ENCODE data around the gene SPSB2. TPM values are rescaled to one million over a fixed set of nuclear protein-coding genes. Genes with fewer than 3 reads are reported as not detected.
A peak's percentile ranks its signal among the peaks of the same experiment; 100 is the strongest.

SPSB2 gene
- total and polyA plus RNA-seq, 3 donors from 2014 or later = 11.6 to 22.0 (median 21.3) TPM

DNA sequence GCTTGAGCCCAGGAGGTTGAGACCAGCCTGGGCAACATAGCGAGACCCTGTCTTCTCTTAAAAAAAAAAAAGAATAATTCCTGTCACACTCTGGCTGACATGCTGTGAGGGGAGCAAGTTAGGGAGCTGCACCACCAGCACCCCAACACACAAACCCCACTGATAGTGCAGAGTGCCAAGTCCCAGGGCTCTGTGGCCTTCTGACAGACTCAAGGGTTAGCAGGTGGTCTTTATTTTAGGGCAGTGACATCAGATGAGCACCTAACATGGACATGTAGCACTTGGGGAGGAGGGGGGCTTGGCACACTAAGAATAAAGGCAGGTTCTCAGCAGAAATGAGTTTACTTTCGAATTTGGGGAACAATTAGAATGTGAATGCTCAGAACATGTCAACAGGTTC is 14.3 kb downstream of the SPSB2 start:
- no peak for TF ChIP-seq POLR2A (IDR thresholded peaks at IDR 0.05)
- TF ChIP-seq, protein P1, sequence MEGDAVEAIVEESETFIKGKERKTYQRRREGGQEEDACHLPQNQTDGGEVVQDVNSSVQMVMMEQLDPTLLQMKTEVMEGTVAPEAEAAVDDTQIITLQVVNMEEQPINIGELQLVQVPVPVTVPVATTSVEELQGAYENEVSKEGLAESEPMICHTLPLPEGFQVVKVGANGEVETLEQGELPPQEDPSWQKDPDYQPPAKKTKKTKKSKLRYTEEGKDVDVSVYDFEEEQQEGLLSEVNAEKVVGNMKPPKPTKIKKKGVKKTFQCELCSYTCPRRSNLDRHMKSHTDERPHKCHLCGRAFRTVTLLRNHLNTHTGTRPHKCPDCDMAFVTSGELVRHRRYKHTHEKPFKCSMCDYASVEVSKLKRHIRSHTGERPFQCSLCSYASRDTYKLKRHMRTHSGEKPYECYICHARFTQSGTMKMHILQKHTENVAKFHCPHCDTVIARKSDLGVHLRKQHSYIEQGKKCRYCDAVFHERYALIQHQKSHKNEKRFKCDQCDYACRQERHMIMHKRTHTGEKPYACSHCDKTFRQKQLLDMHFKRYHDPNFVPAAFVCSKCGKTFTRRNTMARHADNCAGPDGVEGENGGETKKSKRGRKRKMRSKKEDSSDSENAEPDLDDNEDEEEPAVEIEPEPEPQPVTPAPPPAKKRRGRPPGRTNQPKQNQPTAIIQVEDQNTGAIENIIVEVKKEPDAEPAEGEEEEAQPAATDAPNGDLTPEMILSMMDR (IDR thresholded peaks at IDR 0.05) = no peak
- no peaks in the 10 kb centered on the region for H3K36me3 ChIP-seq (ENCODE audit: low read depth, missing control alignments)
- H3K4me3 ChIP-seq = no peak overlapping the region
- H3K9me3 ChIP-seq = no peaks in the 10 kb centered on the region
- DNase-seq = no peak
- H3K4me1 ChIP-seq = peaks cover 10% of the 10 kb centered on the region
- no peak overlapping the region for H3K27ac ChIP-seq
- intact Hi-C loops (cut with DNase I; ENCODE audit: low total_unique reads) = no loop called here
- 93 to 98% methylated on average over 2 of the region's 2 CpGs for WGBS, 2 donors
- no peaks in the 10 kb centered on the region for H3K27me3 ChIP-seq

DNA sequence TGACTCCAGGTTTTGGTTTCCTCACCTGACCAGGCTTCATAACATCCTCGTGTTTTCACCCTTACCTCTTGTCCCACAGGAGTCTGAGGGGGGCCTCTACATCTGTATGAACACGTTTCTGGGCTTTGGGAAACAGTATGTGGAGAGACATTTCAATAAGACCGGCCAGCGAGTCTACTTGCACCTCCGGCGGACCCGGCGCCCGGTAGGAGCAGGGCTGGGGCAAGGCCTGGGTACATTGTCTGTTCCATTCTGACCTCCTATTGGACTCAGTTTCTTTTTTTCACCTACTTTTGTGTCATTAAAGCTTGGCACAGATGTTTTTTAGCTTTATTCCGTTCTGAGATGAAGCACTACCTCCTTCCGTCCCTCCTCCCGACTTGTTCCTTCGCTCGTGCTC is 17.8 kb downstream of the SPSB2 start:
- intact Hi-C loops (cut with DNase I; ENCODE audit: low total_unique reads) = no loop called here
- no peaks in the 10 kb centered on the region for H3K9me3 ChIP-seq
- no peak overlapping the region for H3K4me3 ChIP-seq
- no peaks in the 10 kb centered on the region for H3K27me3 ChIP-seq
- 89 to 92% methylated on average over 14 of the region's 14 CpGs for WGBS, 2 donors
- no peak for DNase-seq
- no peaks in the 10 kb centered on the region for H3K36me3 ChIP-seq (ENCODE audit: low read depth, missing control alignments)
- H3K27ac ChIP-seq = peak overlapping the region in 1 of 2 donors; percentile 98
- no peak for TF ChIP-seq POLR2A (IDR thresholded peaks at IDR 0.05)
- TF ChIP-seq, protein P1 (IDR thresholded peaks at IDR 0.05) = no peak
- H3K4me1 ChIP-seq = peaks cover 19% of the 10 kb centered on the region

DNA sequence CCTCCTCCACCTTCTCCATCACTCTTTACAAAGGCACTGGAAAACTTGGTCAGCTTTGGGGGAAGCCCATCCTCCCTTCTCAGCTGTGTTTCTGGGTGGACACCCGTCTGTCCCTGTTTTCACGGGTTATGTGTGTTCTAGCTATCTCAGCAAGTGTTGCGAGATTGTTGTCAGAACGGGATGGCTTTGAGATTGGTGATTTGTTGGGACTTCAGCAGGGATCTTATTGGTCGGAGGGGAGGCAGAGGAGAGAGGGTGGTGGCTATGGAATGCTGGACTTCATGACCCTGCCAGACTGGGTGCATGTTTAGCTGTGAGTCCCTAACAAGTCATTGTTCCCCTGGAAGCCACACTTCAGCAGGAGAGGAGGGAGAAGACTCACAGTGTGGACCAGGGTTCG is 19.1 kb downstream of the SPSB2 start:
- no peaks in the 10 kb centered on the region for H3K27me3 ChIP-seq
- no peaks in the 10 kb centered on the region for H3K9me3 ChIP-seq
- peak overlapping the region; percentile 71 to 98 for H3K27ac ChIP-seq
- intact Hi-C loops (cut with DNase I; ENCODE audit: low total_unique reads) = no loop called here
- no peak overlapping the region for H3K4me3 ChIP-seq
- WGBS, 2 donors = 27 to 61% methylated on average over 6 of the region's 6 CpGs
- peaks cover 19% of the 10 kb centered on the region for H3K4me1 ChIP-seq
- TF ChIP-seq, protein P1 (IDR thresholded peaks at IDR 0.05) = no peak
- no peak for TF ChIP-seq POLR2A (IDR thresholded peaks at IDR 0.05)
- DNase-seq = no peak
- no peaks in the 10 kb centered on the region for H3K36me3 ChIP-seq (ENCODE audit: low read depth, missing control alignments)

DNA sequence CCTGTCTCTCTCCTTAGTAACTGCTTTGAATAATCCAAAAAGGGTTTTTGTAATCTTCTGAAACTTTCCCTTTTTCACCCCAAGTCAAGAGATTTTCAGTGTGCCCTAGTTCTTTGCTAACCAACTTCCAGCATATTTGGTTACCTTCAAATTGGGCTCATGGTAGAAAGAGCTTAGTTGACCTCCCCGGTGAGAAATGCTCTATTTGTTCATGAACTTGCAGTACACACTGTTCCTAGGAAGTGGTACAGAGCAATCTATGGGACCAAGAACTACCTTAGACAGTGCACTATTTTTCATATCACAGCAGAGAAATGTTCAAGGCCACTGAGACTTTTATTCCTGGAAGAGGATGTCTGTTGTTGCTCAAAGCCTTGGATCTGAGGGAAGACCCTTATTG is 19.5 kb downstream of the SPSB2 start:
- TF ChIP-seq, protein P1 (IDR thresholded peaks at IDR 0.05) = no peak
- TF ChIP-seq POLR2A (IDR thresholded peaks at IDR 0.05) = no peak
- Histone ChIP-seq H3K4me1 (peaks cover 19% of the 10 kb centered on the region), H3K36me3 (ENCODE audit: low read depth, missing control alignments) (no peaks in the 10 kb centered on the region), H3K27ac (peak overlapping the region; percentile 71 to 98), H3K4me3 (no peak overlapping the region), H3K27me3 (no peaks in the 10 kb centered on the region), H3K9me3 (no peaks in the 10 kb centered on the region)
- WGBS, 2 donors = 3 to 22% methylated on average over 1 of the region's 1 CpG
- no peak for DNase-seq
- intact Hi-C loops (cut with DNase I; ENCODE audit: low total_unique reads) = no loop called here

DNA sequence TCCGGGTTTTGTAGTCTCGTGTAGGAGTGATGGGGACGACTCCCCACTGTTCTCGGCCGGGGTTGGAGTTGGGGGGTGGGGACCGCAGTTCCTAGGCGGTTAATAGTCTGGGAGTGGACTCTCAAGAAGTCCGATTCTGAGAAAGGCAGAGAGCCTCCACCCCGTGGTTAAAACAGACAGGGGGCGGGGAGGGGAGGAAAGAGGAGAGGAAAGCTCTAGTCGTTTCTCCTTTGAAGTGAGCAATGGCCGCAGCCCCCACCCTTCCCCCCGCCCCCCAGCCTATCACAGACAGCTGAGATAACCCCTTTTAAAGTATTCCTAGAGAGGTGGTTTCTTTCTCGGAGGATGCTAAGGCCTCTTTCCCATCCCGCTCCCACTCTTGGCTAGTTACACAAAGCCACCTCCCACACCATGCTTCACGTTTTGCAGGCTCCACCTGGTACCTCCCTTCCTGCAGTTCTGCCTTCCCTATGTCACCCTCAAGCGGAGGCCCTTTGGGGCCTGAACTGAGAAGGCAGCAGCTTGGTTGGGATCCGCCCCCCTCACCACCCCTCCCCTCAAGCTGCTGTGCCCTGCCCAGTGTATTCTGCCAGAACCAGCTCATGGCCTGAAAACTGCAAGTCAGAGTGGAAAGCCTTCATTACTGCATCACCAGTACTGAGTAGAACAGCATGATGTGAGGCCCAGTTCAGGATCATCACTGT is 20.3 kb downstream of the SPSB2 start:
- peaks cover 19% of the 10 kb centered on the region for H3K4me1 ChIP-seq
- peak overlapping the region; percentile 68 to 76 for H3K4me3 ChIP-seq
- TF ChIP-seq, protein P1 (IDR thresholded peaks at IDR 0.05) = no peak
- TF ChIP-seq POLR2A (IDR thresholded peaks at IDR 0.05) = no peak
- H3K9me3 ChIP-seq = no peaks in the 10 kb centered on the region
- peak overlapping the region; percentile 71 to 98 for H3K27ac ChIP-seq
- no peaks in the 10 kb centered on the region for H3K36me3 ChIP-seq (ENCODE audit: low read depth, missing control alignments)
- intact Hi-C loops (cut with DNase I; ENCODE audit: low total_unique reads) = no loop called here
- H3K27me3 ChIP-seq = no peaks in the 10 kb centered on the region
- DNase-seq = peak; percentile 63
- WGBS, 2 donors = 0% methylated on average over 7 to 18 of the region's 18 CpGs
